HG03571 (cell line): ENCODE measurements around the gene TMEM86B.
"Not testable (repeated sequence)": the region's sequence is repeated elsewhere in the genome, so short reads cannot be mapped to it uniquely, and the experiment has no call there.

Experiments
- ATAC-seq: cut with Tn5 transposase; IDR thresholded peaks from one replicate; pipeline ENCODE4 v1.9.1; 2021; ENCODE audit not compliant: unreplicated experiment

The TMEM86B gene

GRCh38 chr19:55223291-55224037 lies 5.1 kb downstream of the TMEM86B start:
- ATAC-seq: no peak

GRCh38 chr19:55220525-55220924 lies 8.0 kb downstream of the TMEM86B start:
- no peak for ATAC-seq

GRCh38 chr19:55216461-55217198 lies 11.9 kb downstream of the TMEM86B start:
- ATAC-seq: no peak

- ATAC-seq: no peak
Observed at GRCh38 chr19:55213547-55213946, 15.0 kb downstream of the TMEM86B start.

- ATAC-seq: no peak
Observed at GRCh38 chr19:55212447-55212846, 16.1 kb downstream of the TMEM86B start.

GRCh38 chr19:55209693-55210472 lies 18.7 kb downstream of the TMEM86B start:
- ATAC-seq: no peak

- ATAC-seq: no peak
Observed at GRCh38 chr19:55208880-55209692, 19.5 kb downstream of the TMEM86B start, which contains the start of gene PTPRH. Gene PTPRH, minus strand, starts transcription at chr19:55209501. Its CDS starts 68 bp downstream, at chr19:55209433.

- no peak for ATAC-seq
Observed at GRCh38 chr19:55206664-55207500, 21.7 kb downstream of the TMEM86B start.

GRCh38 chr19:55202199-55202598 lies 26.4 kb downstream of the TMEM86B start:
- ATAC-seq: not testable (repeated sequence)

GRCh38 chr19:55199620-55200204 lies 28.9 kb downstream of the TMEM86B start:
- ATAC-seq: no peak

- ATAC-seq: no peak
Observed at GRCh38 chr19:55198651-55199050, 29.9 kb downstream of the TMEM86B start.

- no peak for ATAC-seq
Observed at GRCh38 chr19:55197528-55197927, 31.0 kb downstream of the TMEM86B start.

GRCh38 chr19:55196803-55197202 lies 31.8 kb downstream of the TMEM86B start:
- no peak for ATAC-seq

GRCh38 chr19:55193481-55193880 lies 35.1 kb downstream of the TMEM86B start:
- ATAC-seq: no peak

- no peak for ATAC-seq
Observed at GRCh38 chr19:55189403-55189835, 39.1 kb downstream of the TMEM86B start.

- no peak for ATAC-seq
Observed at GRCh38 chr19:55188625-55189024, 39.9 kb downstream of the TMEM86B start.

GRCh38 chr19:55186080-55186479 lies 42.5 kb downstream of the TMEM86B start:
- ATAC-seq: no peak

GRCh38 chr19:55181740-55182139 lies 46.8 kb downstream of the TMEM86B start:
- ATAC-seq: no peak
